Activated T-helper 1 cell treated with anti-CD3 and anti-CD28 coated beads, Interleukin-12 subunit alpha, Interleukin-12 subunit beta, Interleukin-2, Interleukin-4 antibody, amounts not matched to agents 30 ng/mL and 10 ng/mL and 1 ng/mL, durations not matched to agents 14 hours and 24 hours and 36 hours (primary cell): ENCODE data around the gene UBE3C. TPM values are rescaled to one million over a fixed set of nuclear protein-coding genes. Genes with fewer than 3 reads are reported as not detected.
"Not testable (repeated sequence)": the region's sequence is repeated elsewhere in the genome, so short reads cannot be mapped to it uniquely, and the experiment has no call there.

ENCODE experiments used
- DNase-seq: peaks from one replicate; pipeline ENCODE4 v3.0.0; 2021; ENCODE audit warnings: low spot score
- H3K27ac Mint-ChIP-seq: one replicate; pipeline ENCODE4 v1.8.0; 2021; ENCODE audit warnings: mild to moderate bottlenecking, mixed read lengths
- H3K27me3 Mint-ChIP-seq: one replicate; pipeline ENCODE4 v1.8.0; 2022; ENCODE audit warnings: mild to moderate bottlenecking, moderate library complexity, mixed read lengths; ENCODE audit not compliant: insufficient read depth
- H3K36me3 Mint-ChIP-seq: one replicate; pipeline ENCODE4 v1.8.0; 2021; ENCODE audit warnings: low read depth, mixed read lengths
- H3K4me1 Mint-ChIP-seq: one replicate; pipeline ENCODE4 v1.8.0; 2021; ENCODE audit warnings: low read depth, mixed read lengths
- H3K4me3 Mint-ChIP-seq: one replicate; pipeline ENCODE4 v1.8.0; 2021; ENCODE audit warnings: mild to moderate bottlenecking, moderate library complexity, mixed read lengths
- H3K9me3 Mint-ChIP-seq: one replicate; pipeline ENCODE4 v1.8.0; 2021; ENCODE audit warnings: mixed read lengths
- intact Hi-C: fragments of 100-400 bp; cut with micrococcal nuclease; formaldehyde crosslinking; loops from one replicate; pipeline ENCODE4 v1.15.1; 2024
- total RNA-seq: library from RNA; stranded (reverse); gene quantifications from 2 replicates; pipeline ENCODE4 v1.2.3, GENCODE V29; 2022

The UBE3C gene
- 91.5 and 95.8 TPM in 2 replicates for total RNA-seq

GRCh38 chr7:157138424-157139110 lies at the start of gene UBE3C:
UBE3C (plus strand) TSS chr7:157138926; CDS start chr7:157139273, 347 bp downstream.
- Mint-ChIP-seq H3K27me3 (no peaks in the 10 kb centered on the region), H3K4me3 (peak within 1 kb of the TSS; percentile 88), H3K4me1 (peaks cover 41% of the 10 kb centered on the region), H3K9me3 (no peaks in the 10 kb centered on the region), H3K27ac (peak within 1 kb of the TSS; percentile 97), H3K36me3 (peaks cover 33% of the 10 kb centered on the region)
- peak; percentile 89 for DNase-seq
- intact Hi-C loops, result loop anchor here (1.0 to 5.0 kb wide), 7 partner anchors 122 to 1841 kb away; partner anchors contain the start of genes DNAJB6, INSIG1, LMBR1 and NOM1

- DNase-seq, result no peak
- no peak overlapping the region for H3K27ac Mint-ChIP-seq
- no peaks in the 10 kb centered on the region for H3K36me3 Mint-ChIP-seq
- H3K27me3 Mint-ChIP-seq, result peaks cover 1% of the 10 kb centered on the region
- H3K4me3 Mint-ChIP-seq, result no peak overlapping the region
- no peaks in the 10 kb centered on the region for H3K4me1 Mint-ChIP-seq
- H3K9me3 Mint-ChIP-seq, result peaks cover 7% of the 10 kb centered on the region
- intact Hi-C loops, result no loop called here
Observed at GRCh38 chr7:157089100-157089610, 49.6 kb upstream of the UBE3C start.

GRCh38 chr7:157090485-157091165 lies 48.1 kb upstream of the UBE3C start:
- intact Hi-C loops, result no loop called here

GRCh38 chr7:157096286-157097055 lies 42.3 kb upstream of the UBE3C start:
- peaks cover 3% of the 10 kb centered on the region for H3K27me3 Mint-ChIP-seq
- H3K4me3 Mint-ChIP-seq, result no peak overlapping the region
- H3K36me3 Mint-ChIP-seq, result no peaks in the 10 kb centered on the region
- no peaks in the 10 kb centered on the region for H3K4me1 Mint-ChIP-seq
- H3K9me3 Mint-ChIP-seq, result no peaks in the 10 kb centered on the region
- no peak for DNase-seq
- no peak overlapping the region for H3K27ac Mint-ChIP-seq
- intact Hi-C loops, result no loop called here

More at GRCh38 chr7:157090485-157091165, 48.1 kb upstream of the UBE3C start:
- H3K36me3 Mint-ChIP-seq, result no peaks in the 10 kb centered on the region
- H3K4me1 Mint-ChIP-seq, result no peaks in the 10 kb centered on the region
- DNase-seq, result no peak
- no peak overlapping the region for H3K4me3 Mint-ChIP-seq
- no peak overlapping the region for H3K27ac Mint-ChIP-seq
- peaks cover 3% of the 10 kb centered on the region for H3K9me3 Mint-ChIP-seq
- peaks cover 1% of the 10 kb centered on the region for H3K27me3 Mint-ChIP-seq

- H3K4me3 Mint-ChIP-seq, result no peak overlapping the region
- DNase-seq, result no peak
- H3K36me3 Mint-ChIP-seq, result no peaks in the 10 kb centered on the region
- no peak overlapping the region for H3K27ac Mint-ChIP-seq
- H3K4me1 Mint-ChIP-seq, result no peaks in the 10 kb centered on the region
- H3K27me3 Mint-ChIP-seq, result peaks cover 5% of the 10 kb centered on the region
- H3K9me3 Mint-ChIP-seq, result no peaks in the 10 kb centered on the region
- intact Hi-C loops, result no loop called here
Observed at GRCh38 chr7:157097056-157097329, 41.7 kb upstream of the UBE3C start.

GRCh38 chr7:157097569-157097968 lies 41.2 kb upstream of the UBE3C start:
- peaks cover 4% of the 10 kb centered on the region for H3K27me3 Mint-ChIP-seq
- intact Hi-C loops, result no loop called here

GRCh38 chr7:157100005-157100404 lies 38.7 kb upstream of the UBE3C start:
- H3K27ac Mint-ChIP-seq, H3K4me3 Mint-ChIP-seq, DNase-seq, H3K4me1 Mint-ChIP-seq, H3K27me3 Mint-ChIP-seq, H3K36me3 Mint-ChIP-seq, intact Hi-C loops, H3K9me3 Mint-ChIP-seq: not testable (repeated sequence)

More at GRCh38 chr7:157097569-157097968, 41.2 kb upstream of the UBE3C start:
- H3K36me3 Mint-ChIP-seq, result no peaks in the 10 kb centered on the region
- DNase-seq, result no peak
- H3K4me1 Mint-ChIP-seq, result no peaks in the 10 kb centered on the region
- no peak overlapping the region for H3K4me3 Mint-ChIP-seq
- H3K9me3 Mint-ChIP-seq, result no peaks in the 10 kb centered on the region
- no peak overlapping the region for H3K27ac Mint-ChIP-seq

GRCh38 chr7:157103641-157104040 lies 35.1 kb upstream of the UBE3C start:
- H3K27ac Mint-ChIP-seq, H3K36me3 Mint-ChIP-seq, H3K4me1 Mint-ChIP-seq, H3K27me3 Mint-ChIP-seq, intact Hi-C loops, H3K9me3 Mint-ChIP-seq, H3K4me3 Mint-ChIP-seq, DNase-seq: not testable (repeated sequence)

GRCh38 chr7:157111311-157111710 lies 27.4 kb upstream of the UBE3C start:
- H3K4me3 Mint-ChIP-seq, result no peak overlapping the region
- H3K9me3 Mint-ChIP-seq, result peaks cover 14% of the 10 kb centered on the region
- no peak for DNase-seq
- no peak overlapping the region for H3K27ac Mint-ChIP-seq
- no peaks in the 10 kb centered on the region for H3K36me3 Mint-ChIP-seq
- H3K4me1 Mint-ChIP-seq, result no peaks in the 10 kb centered on the region
- intact Hi-C loops, result no loop called here
- peaks cover 2% of the 10 kb centered on the region for H3K27me3 Mint-ChIP-seq

GRCh38 chr7:157112706-157113105 lies 26.0 kb upstream of the UBE3C start:
- no peaks in the 10 kb centered on the region for H3K4me1 Mint-ChIP-seq
- H3K4me3 Mint-ChIP-seq, result no peak overlapping the region
- H3K27me3 Mint-ChIP-seq, result peaks cover 2% of the 10 kb centered on the region
- intact Hi-C loops, result no loop called here
- no peak for DNase-seq
- H3K27ac Mint-ChIP-seq, result no peak overlapping the region
- no peaks in the 10 kb centered on the region for H3K36me3 Mint-ChIP-seq
- peaks cover 14% of the 10 kb centered on the region for H3K9me3 Mint-ChIP-seq

GRCh38 chr7:157113607-157114006 lies 25.1 kb upstream of the UBE3C start:
- intact Hi-C loops, result no loop called here
- H3K36me3 Mint-ChIP-seq, result no peaks in the 10 kb centered on the region
- no peak overlapping the region for H3K4me3 Mint-ChIP-seq
- no peak overlapping the region for H3K27ac Mint-ChIP-seq
- no peaks in the 10 kb centered on the region for H3K4me1 Mint-ChIP-seq
- peaks cover 2% of the 10 kb centered on the region for H3K27me3 Mint-ChIP-seq
- DNase-seq, result no peak
- H3K9me3 Mint-ChIP-seq, result peaks cover 18% of the 10 kb centered on the region

GRCh38 chr7:157116762-157117161 lies 22.0 kb upstream of the UBE3C start:
- intact Hi-C loops, result no loop called here
- Mint-ChIP-seq H3K4me1 (no peaks in the 10 kb centered on the region), H3K4me3 (no peak overlapping the region), H3K27me3 (peaks cover 2% of the 10 kb centered on the region), H3K27ac (no peak overlapping the region), H3K9me3 (peaks cover 14% of the 10 kb centered on the region), H3K36me3 (no peaks in the 10 kb centered on the region)
- no peak for DNase-seq

GRCh38 chr7:157117796-157118195 lies 20.9 kb upstream of the UBE3C start:
- H3K27ac Mint-ChIP-seq, result peak overlapping the region; percentile 40
- no peak overlapping the region for H3K4me3 Mint-ChIP-seq
- intact Hi-C loops, result no loop called here
- H3K27me3 Mint-ChIP-seq, result peaks cover 2% of the 10 kb centered on the region
- peaks cover 14% of the 10 kb centered on the region for H3K9me3 Mint-ChIP-seq
- H3K4me1 Mint-ChIP-seq, result no peaks in the 10 kb centered on the region
- DNase-seq, result no peak
- no peaks in the 10 kb centered on the region for H3K36me3 Mint-ChIP-seq
